GM19372 (cell line): ENCODE results near the gene PPP1R3F.

ENCODE experiments used
- ATAC-seq: cut with Tn5 transposase; IDR thresholded peaks from one replicate; pipeline ENCODE4 v1.9.1; 2021; ENCODE audit warnings: mild to moderate bottlenecking, low read depth, moderate library complexity; ENCODE audit not compliant: unreplicated experiment

Gene PPP1R3F

DNA sequence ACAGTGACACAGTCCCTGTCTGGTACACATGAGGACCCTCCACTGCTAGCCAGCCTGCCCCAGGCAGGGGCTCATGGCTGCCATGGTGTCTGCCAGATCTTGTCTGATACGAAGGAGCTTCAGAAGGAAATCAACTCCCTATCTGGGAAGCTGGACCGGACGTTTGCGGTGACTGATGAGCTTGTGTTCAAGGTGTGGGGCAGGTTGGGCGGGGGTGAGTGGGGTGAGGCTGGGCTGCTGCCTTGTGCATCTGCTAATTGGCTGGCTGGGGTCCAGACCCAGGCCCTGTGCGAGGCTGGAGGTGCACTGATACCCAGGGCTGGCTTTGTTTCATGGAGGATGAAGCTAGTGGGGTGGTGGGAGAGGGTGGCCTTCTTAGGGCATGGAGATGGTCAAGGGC, 20.5 kb upstream of the PPP1R3F start:
- ATAC-seq: no peak

DNA sequence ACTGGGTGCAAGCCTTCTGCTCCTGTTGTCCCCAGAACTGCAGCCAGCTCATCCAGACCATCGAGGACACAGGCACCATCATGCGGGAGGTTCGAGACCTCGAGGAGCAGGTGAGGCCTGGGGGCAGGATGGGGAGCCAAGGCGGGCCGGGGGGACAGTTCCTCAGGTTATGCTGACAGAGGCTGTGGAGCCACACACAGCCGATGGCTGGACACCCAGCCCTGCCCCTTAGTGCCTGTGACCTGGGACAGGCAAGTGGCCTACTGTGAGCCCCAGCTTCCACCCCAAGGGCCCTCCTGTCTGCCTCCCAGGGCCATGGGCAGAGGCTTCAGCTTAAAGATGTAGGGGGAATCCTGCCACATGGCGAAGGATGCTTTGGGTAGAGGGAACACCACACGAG, 20.0 kb upstream of the PPP1R3F start:
- no peak for ATAC-seq

DNA sequence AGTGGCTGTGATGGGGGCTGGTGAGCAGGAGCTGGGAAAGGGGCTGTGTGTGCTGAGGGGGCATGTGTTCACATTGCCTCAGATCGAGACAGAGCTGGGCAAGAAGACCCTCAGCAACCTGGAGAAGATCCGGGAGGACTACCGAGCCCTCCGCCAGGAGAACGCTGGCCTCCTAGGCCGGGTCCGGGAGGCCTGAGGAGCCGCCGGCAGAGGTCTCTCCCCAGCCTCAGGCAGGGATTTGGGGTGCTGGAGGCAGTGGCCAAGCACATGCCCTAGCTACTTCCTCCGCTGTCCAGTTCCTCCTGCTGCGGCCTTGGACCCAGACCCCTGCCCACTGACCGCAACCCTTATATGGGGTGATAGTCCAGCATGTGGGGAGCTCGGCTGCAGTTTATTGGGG, 19.5 kb upstream of the PPP1R3F start:
- no peak for ATAC-seq

DNA sequence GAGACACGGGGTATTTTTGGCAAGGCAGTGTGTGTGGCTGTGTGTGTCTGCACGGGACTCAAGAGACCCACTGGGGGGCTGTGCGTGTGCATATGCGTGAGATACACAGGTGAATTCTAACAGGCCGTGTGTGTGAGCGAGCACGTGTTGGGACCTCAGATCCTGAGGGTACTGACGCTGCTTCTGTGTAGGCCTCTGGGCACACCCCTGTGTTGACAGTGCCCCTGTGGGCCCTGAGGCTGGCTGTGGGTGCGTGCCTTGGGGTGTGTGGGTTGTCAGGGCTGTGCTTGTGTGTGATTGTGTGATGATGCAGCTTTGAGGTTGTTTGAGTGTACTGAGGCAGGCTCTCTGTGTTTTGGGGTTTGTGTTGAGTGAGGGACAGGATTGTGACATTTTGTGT, 19.0 kb upstream of the PPP1R3F start:
- ATAC-seq: no peak

DNA sequence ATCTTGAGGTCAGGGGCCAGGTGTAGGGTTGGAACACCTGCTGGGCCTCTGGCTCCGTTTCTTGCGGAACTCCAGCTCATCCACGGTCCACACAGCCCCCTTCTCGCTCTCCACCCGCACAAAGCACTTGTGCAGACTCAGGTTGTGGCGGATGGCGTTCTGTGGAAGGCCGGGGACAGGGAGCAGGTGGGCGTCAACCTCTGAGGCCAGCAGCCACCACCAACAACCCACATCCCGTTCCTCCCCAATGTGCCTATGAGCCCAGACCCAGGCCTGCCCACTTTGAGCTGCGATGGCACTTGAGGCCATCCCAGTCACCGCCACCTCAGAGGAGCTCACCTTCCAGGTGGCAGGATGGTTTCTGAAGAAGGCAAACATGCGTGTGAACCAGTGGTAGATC, 18.3 kb upstream of the PPP1R3F start:
- ATAC-seq: no peak

DNA sequence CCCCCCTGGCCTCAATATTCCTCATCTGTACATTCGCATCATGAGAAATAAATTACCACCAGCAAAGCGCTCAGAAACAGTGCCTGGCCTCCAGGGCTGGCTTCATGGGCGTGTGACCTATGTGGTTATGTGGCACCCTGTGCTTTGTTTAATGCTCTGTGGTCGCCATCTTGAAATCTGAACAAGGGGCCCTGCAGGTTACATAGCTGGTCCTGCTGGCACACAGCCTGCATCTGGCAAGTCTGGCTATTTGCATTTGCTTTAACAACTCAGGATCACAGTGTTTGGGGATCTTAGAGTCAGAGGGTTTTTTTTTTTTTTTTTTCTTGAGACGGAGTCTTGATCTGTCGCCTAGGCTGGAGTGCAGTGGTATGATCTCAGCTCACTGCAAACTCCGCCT, 15.0 kb upstream of the PPP1R3F start:
- no peak for ATAC-seq

DNA sequence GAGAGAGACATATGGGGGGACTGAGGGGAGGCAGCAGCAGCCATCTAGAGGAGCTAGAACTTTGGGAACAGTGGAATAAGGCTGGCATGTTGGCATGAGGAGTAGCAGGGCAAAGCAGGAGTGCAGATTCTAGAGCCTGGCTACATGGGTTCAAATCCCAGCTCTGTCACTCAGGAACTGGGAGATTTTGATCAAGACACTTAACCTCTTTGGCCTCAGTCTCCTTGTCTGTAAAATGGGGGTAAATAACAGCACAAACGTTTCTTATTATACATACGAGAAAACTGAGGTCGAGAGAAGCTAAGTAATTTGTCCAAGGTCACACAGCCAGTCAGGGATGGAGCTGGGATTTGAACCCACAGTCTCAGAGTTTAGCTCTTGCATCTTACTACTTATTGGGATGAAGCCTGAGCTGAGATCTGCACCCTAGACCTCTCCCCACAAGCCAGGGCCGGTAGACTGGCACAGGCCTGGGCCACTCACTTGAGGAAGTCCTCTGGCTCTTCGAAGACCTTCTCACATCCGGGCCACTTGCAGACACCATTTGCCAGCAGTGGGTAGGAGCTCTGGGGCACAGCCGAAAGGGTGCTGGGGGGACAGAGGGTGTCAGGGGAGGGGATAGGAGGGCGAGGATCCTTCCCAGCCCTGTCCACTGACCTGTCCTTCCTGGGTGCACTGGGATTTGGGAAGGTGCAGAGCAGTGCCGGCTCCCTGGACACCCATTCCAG, 13.2 kb upstream of the PPP1R3F start:
- ATAC-seq: no peak

DNA sequence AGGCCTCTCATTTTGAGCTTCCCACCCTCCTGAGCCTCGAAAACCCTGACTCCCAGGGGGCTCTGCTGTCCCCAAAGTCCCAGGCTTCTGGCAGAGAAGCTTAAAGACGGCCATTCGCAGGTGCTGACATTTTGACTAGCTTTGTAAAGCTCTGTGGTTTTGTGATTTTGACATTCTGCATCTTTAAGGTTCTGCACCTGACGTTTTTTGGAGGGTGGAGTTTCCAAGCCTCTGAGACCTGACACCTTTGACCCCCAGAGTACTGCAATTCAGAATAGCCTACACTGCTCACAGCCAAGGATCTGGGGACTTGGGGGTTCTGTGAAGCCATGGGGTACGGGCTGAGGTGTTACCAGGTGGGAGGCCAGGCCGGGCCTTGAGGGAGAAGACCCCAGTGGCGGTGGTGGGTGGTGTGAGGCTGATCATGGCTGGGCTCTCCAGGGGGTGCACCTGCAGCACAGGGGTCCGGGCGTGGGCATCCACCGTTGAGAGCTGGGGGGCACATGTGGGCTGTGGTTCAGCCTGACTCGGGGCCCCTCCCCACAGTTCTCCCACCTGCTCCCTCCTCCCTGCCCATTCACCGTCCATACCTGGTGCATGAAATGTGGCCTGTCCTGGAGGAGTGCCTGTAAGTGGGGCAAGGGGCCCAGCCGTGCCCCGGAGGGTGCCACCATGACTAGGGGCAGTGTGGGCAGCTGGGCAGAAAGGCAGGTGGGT, 12.4 kb upstream of the PPP1R3F start:
- no peak for ATAC-seq

DNA sequence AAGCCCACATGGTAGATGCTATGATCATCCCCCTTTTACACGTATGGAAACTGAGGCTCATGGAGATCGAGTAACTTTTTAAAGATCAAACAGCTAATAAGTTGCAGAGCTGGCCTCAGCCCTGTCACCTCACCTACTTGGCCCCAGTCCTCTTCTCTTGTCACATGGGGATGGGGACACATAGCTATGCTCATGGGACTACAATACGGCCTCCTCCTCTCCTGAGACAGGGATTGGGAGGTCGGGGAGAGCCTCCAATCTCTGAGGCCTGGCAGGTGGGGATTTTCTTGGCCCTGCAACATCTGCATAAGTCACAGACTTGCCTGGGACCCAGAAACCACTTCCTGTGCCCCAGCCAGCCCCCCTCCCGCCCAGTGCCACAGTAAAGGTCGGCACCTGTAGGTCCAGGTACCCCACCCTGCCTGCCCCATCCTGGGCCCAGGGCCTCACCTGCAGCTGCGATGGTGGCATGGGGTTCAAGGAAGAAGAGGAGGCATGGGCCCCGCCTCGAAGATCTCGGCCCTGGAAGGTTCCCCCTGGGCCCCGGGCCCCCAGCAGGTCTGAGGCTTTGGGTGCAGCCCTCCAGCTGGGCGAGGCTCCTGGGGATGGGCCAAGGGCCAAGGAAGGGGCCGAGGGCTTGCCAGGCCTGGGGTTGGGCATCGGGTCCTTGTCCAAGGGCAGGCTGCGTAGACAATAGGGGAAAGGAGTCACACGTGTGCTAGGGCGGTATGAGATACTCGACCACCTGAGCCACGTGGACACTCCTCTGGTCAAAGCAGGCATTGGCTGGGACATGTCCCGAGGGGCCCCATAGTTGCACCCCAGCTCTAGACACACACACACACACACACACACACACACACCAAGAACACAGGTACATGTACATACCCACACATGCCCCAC, 11.5 kb upstream of the PPP1R3F start:
- ATAC-seq: no peak

DNA sequence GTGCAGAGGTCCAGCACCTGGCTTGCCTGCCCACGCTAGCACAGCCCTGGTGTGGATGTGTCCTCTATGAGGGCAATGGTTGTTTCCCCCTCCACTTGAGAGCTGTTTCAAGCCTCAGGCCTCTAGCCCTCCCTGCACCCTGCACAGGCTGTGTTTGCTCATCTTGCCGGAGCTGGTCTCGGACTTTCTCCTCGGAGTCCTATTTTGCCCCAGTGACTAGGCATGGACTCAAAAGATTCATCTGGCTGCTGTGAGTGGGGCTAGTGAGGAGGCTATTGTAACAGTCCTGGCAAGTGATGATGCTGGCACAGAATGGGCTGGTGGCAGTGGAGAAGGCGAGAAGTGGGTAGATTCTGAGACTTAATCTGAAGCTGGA, 10.9 kb upstream of the PPP1R3F start:
- no peak for ATAC-seq

DNA sequence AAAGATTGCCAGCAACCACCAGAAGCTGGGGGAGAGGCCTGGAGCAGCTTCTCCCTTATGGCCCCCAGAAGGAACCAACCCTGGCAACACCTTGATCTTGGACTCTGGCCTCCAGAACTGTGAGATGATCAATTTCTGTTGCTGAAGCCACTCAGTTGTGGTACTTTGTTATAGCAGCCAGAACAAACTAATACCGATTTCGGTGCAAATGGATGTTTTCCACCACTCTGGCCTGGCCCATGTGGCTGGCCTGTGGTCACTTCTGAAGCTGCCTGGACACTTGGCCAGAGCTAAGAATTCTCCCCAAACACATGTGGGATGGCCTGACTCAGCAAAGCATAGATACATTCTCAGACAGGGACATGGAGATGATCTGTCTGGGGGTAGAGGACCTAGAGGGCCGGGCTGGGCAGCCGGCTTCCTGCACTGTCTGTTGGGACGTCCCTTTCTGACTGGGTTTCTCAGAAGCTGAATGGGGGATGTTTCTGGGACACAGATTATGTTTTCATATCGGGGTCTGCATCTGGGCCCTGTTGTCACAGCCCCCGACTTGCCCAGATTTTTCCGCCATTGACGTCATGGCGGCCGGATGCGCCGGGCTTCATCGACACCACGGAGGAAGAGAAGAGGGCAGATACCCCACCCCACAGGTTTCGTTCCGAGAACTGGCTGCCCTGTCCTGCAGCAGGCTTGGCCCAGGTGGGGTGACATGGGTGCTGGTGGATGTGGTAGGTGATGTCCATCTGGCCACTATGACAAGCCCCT, 9.2 kb upstream of the PPP1R3F start:
- ATAC-seq: no peak

DNA sequence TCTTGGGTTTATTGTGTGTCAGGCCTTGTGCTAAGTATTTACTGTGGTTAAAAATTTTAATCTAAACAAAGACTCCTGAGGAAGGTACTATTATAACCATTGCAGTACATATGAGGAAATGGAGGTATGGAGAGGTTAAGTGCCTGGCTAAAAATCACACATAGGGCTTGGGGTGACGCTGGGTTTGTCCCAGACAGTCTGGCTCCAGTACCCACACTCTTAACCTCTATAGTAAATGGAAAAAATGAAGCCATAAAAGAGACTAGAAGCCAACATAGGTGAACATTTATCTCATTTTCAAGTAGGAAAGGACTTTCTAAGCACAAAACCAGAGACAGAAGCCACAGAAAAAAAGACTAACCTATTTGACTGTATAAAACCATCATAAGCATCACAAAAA, 7.0 kb upstream of the PPP1R3F start:
- no peak for ATAC-seq

DNA sequence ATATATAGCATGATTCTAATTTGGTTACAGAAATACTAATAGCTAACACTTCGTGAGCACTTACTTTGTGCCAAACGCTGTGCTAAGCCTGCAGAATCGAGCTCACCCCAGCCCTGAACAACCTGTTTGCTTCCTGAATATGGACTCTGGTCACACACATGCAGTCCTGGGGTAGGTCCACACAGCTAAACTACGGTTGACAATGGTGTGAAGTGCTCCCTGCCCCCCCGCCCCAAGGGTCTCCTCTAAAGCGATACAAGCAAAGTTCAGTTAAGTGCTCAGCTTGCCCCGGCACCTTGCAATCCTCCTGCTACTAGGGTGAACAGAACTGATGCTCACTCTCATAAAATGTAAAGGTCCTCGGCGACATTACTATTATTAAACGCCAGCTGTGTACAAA, 6.0 kb upstream of the PPP1R3F start:
- ATAC-seq: no peak

DNA sequence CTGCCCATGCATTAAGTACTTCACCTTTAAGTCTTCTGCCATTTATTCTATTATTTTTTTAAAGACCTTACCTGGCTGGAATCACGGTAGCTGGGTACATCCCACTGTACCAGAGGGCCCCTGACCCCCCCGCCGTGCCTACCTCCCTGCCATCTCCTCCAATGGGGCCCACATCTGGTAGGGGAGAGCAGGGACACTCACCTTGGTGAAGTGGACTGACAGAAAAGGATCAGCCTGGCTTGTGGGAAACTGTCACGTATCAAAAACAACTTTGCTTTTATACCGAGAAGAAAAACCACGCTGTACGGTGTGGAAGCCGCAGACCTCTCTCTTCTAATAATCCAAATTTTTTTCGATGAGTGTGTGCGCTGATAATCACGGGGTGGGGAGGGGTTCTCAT, 5.1 kb upstream of the PPP1R3F start, which contains the start of gene FOXP3:
Gene FOXP3 (minus strand): TSS at position 251 of the 400 bp plus-strand sequence. CDS start 6,205 bp downstream, outside the sequence.
- no peak for ATAC-seq

DNA sequence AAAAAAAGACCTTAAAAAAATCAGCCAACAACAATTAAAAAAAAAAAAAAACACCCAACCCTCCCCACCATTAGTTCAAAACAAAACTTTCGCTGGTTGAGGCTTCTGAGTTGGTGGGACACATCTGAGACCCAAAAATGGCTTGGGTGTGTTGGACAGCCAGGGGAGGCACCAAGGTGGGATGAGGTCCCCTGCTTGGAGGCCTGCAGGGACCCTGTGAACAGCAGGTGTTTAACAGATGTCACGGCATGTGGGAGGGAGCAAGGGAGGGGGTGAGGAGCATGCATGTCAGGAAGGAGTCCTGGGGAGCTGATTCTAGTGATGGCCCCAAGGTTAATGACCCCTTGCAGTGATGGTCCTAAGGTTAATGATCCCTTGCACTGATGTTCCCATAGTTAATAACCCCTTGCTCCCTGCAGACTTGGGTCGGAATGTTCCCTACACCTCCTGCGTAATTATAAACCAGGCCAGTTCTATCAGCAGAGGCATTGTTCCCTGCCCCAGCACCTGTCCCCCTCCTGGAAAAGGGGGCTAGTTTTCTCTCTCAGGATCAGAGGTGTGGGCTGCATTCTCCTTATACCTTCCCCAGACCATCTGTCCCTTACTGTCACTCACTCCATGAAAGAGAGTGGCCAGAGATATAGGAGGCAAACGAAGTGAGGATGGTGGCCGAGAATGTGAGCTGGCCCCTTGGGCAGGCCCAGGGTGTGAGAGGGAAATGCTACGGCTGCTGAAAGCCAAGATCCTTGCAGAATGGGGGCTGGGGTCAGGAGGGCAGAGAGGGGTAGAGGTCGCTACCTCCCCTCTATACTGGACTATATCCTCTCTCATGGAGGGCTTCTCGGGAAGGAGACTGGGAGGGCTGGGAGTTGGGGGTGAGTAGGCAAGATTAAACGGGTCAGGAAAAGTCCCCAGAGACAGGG, 2.8 kb upstream of the PPP1R3F start:
- no peak for ATAC-seq

DNA sequence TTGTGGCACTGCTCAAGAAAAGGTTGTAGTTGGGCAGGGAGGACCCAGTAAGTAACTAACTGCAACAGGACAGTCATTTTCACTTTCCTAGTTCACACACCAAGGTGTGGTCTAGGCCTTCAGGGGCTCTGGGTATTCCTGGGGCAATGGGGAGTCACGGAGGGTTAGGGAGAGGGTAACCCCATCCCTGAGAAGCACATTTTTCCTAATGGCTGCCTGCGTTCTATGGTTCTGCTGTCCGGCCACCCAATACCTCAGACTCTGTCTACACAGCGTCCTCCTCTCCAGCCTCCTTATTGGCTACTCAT, 937 bp upstream of the PPP1R3F start:
- no peak for ATAC-seq

DNA sequence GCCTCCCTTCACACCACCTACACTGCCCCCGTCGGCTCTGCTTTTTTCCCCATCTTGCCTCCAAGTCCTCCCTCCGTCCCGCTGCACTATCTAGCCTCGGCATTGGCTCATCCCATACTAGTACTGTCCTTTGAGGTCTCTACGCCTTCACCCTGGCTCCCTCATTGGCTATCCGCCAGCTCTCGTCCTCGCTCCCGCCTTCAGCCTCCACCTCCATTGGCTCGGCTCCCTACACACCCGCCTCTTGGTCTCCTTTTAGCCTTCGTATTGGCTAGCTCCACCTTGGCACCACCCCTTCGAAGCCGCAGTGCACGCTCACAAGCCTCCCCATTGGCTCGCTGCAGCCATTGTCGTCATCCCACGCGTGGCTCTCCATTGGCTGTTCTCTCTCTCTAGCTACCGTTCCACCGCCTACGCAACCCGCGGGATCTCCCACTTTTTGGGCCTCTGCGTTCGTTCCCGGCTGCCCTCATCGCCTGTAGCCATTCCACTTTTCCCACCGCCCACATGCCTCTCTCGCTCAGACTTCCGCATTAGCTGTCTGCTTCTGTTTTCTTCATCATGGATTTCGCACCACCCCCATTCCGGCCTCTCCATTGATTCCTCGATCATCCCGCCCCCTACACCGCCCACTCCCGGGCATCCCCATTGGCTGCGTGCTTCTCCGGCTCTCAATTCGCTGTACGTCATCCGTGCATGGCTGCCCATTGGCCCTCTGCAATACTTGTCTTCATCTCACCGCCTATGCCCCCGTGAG, 405 bp upstream of the PPP1R3F start:
- ATAC-seq: peak; percentile 85

DNA sequence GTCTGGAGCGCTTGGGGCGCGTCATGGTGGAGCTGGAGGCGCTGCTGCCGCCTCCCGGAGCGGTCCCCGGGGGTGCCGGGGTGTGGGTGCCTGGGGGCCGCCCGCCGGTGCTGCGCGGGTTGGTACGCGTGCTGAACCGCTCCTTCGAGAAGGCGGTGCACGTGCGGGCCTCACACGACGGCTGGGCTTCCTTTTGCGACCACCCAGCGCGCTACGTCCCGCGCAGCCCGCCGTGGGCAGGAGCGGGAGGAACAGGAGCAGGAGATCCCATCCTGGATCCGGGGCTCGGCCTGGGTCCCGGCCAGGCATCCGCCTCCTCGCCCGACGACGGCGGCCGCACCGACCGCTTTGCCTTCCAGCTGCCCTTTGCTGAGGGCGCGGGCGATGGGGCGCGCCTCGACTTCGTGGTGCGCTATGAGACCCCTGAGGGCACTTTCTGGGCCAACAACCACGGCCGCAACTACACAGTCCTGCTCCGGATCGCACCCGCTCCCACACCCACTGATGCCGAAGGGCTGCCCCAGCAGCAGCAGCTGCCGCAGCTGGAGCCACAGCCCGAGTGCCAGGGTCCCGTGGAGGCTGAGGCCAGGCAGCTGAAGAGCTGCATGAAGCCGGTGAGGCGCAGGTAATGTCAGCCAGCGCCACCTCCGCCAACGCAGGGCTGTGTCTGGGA, 792 bp downstream of the PPP1R3F start:
- ATAC-seq: no peak
